GM19193 (cell line): Measurements from ENCODE around the gene OR8D1.

Source experiments
- POLR2A ChIP-seq: IDR thresholded peaks from 4 replicates; pipeline ENCODE4 v1.6.1; 2011; ENCODE audit not compliant: insufficient read depth, insufficient read length; ENCODE audit errors: extremely low read depth

OR8D1 gene

DNA sequence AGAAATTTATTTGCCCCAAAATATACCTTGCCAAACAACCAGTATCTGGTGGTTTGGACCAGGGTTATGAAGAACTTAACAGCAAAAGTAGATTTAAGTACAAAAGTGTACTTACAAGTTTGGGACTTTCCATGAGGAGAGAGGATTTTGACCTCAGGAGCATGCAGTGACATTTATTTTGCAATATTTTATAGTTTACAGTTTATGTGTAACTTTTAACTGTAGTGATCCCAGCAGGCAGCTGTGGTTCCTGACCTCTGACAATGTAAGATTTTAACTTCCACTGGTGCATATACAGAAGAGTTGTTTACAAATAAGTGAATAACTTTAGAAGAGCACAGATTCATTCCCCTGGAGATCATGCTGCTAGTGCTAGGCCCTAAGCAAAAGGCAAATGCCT, 6.7 kb downstream of the OR8D1 start:
- TF ChIP-seq POLR2A = no peak

- no peak for TF ChIP-seq POLR2A
Observed at GRCh38 chr11:124302347-124303125, 11.2 kb downstream of the OR8D1 start.

DNA sequence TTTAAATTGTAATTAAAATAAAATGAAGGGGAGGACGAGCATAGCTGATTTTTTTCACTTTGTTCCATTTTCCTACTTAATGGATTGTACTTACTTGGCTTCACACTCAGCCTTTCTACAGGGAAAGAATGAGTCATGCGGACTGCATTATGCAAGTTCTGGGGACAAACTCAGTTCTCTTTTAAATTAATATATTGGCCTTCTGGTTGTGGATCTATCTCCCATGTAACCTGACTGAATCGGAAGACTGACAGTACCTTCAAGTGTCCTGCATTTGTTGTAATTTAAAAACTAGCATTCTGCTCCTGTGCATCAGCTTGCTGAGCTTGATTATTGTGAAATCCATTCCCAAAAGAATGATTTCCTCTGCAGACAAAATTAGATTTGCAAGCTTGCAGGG, 12.2 kb downstream of the OR8D1 start:
- no peak for TF ChIP-seq POLR2A

DNA sequence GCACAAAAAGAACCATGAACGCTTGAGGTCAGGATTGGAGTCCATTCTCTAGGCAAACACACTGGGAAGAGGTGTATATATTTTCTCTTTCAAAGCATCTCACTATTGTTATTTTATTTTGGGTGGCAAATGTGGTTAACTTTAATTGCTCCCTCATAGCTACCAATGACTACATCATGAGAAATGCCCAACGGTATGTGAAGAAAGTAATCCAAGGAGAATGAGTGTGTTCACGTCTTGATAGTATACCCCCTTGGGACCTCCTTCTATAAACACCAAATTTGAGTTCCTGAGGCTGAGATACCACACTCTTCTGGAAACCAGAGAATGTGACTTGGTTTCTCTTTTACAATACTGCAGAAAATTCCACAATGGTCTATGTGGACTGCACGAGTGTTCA, 15.8 kb downstream of the OR8D1 start:
- TF ChIP-seq POLR2A = no peak

- TF ChIP-seq POLR2A = no peak
Observed at GRCh38 chr11:124296016-124296415, 17.7 kb downstream of the OR8D1 start.

- TF ChIP-seq POLR2A = no peak
Observed at GRCh38 chr11:124294687-124295086, 19.1 kb downstream of the OR8D1 start.

DNA sequence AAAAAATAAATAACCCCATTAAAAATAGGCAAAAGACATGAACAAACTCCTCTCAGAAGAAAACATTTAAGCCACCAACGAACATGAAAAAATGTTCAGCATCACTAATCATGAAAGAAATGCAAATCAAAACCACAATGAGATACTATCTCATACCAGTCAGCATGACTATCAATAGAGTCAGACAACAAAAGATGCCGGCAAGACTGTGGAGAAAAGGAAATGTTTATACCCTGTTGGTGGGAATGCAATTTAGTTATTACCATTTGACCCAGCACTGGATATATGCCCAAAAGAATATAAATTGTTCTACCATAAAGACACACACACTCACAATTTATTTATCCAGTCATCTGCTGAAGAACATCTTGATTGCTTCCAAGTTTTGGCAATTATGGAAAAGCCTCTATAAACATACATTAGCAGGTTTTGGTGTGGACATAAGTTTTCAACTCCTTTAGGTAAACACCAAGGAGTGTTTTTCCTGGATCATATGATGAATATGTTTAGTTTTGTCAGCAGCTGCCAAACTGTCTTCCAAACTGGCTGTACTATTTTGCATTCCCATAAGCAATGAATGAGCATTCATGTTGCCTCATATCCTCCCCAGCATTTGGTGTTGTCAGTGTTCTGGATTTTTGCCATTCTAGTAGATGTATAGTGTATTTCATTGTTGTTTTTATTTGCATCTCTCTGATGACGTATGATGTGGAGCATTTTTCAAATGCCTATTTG, 28.0 kb downstream of the OR8D1 start:
- TF ChIP-seq POLR2A = no peak

- no peak for TF ChIP-seq POLR2A
Observed at GRCh38 chr11:124278261-124278660, 35.5 kb downstream of the OR8D1 start.

GRCh38 chr11:124277804-124278203, 35.9 kb downstream of the OR8D1 start:
- no peak for TF ChIP-seq POLR2A

GRCh38 chr11:124277207-124277606, 36.5 kb downstream of the OR8D1 start:
- no peak for TF ChIP-seq POLR2A

GRCh38 chr11:124276081-124276480, 37.7 kb downstream of the OR8D1 start:
- no peak for TF ChIP-seq POLR2A

GRCh38 chr11:124274000-124274399, 39.7 kb downstream of the OR8D1 start:
- no peak for TF ChIP-seq POLR2A

DNA sequence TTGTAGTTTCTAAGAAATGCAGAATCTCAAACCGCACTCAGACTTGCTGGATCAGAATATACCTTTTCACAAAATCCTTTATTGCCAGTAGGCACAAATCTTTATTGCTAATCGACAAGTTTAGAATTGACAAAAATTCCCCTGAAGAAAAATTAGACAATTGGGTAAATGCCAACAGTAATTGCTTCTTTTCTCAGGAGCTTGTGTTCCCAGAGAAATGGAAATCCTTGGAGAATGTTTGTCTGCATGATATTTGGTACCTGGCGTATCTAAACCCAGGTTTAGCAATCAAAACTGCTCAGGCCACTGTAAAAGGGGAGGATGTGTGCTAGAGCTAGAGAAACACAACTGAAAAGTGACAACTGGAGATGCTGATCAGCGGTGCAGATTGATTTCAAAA, 57.7 kb downstream of the OR8D1 start, which contains the start of gene OR8G5:
OR8G5 (plus strand) TSS at position 301 of the 400 bp plus-strand sequence. CDS start 8,556 bp downstream, outside the sequence.
- TF ChIP-seq POLR2A = no peak
